ENCODE data around the gene PIK3R1.

GRCh38 chr5:68227532-68228160, 12.1 kb downstream of the PIK3R1 start:
- TF ChIP-seq EZH2 (IDR thresholded peaks at IDR 0.05; ENCODE audit: borderline replicate concordance, low read depth, low read length, severe bottlenecking) (no peak), CTCF (IDR thresholded peaks at IDR 0.05; ENCODE audit: borderline replicate concordance, extremely low read depth, low read length, poor library complexity, severe bottlenecking) (no peak)
